Pons (tissue), 1 donor: ENCODE measurements around the gene C14orf180.

Experiments
- DNase-seq: peaks from one replicate; pipeline ENCODE4 v3.0.0-alpha.2; 2016; ENCODE audit warnings: low spot score

Gene C14orf180

DNA sequence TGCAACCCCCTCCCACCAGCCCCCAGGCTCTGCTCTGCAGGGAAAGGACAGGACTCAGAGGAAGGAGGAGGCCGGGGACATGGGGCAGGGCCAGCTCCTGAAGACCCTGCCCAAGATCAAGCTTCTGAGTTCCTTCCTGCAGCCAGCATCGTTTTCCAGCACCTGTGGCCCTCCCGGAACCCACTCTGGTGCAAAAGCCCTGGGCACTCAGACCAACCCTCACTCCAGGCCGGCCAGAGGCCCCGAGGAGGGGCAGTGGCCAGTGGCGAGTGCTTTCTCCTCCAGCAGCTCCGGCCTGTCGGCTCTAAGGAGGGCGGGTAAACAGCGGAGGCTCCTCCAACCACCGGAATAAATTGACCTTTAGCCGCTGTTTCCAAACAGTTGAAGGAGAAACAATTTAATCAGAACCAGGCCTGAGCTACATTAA, 14.2 kb downstream of the C14orf180 start:
- no peak for DNase-seq

DNA sequence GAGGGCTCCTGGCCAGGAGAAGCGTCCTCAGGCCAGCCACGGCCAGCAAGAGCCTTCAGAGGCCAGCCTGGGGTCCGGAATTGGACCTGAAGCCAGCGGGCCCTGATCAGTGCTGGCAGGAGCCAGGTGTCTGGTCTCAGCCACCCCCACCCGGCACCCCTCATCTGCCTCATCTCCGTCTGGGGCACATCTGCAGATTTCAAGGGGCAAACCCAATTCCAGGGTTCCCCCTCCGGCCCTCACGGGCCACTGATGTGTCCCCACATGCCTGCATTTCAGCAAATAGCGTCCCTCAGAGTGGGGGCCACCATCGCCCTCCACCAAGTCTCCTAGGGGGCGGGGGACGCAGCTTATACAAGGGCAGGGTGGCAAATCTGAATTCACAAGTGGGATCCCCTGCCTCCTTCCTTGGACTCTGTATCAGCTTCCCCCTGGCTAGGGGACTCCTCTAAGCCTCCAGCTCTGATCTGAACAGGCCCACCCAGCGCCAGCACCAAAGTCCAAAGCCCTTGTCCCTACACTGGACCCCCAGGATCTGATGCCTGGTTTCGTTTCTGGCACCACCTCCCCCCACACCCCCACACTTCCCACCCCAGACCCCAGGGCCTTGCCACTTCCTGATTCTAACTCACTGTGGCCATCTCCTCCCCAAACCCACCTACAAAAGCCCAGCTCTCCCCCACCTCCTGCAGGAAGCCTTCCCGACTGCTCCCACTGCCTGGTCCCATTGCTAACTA, 14.9 kb downstream of the C14orf180 start:
- DNase-seq: no peak

DNA sequence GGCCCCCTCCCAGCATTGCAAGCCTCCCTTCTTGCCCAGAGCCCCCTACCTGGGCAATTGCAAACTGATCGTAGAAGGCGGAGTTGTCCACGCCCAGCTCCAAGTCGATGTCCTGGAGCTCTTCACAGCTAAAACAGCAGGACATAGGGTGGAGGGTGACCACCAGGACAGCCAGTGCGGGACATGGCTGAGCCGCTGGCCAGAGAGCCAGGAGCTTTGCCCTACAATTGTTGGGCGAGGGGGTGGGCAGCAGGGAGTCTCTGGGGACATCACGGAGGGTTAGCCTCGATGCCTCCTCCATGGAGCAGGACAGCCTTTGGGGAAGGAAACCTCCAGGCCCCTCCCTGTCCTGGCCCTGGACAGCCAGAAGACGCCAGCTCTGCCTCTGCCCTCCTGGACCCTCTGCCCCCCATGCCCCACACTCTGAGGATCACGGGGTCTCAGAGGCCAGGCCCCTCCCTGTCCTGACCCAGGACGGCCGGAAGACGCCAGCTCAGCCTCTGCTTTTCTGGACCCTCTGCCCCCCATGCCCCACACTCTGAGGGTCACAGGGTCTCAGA, 15.6 kb downstream of the C14orf180 start:
- no peak for DNase-seq

DNA sequence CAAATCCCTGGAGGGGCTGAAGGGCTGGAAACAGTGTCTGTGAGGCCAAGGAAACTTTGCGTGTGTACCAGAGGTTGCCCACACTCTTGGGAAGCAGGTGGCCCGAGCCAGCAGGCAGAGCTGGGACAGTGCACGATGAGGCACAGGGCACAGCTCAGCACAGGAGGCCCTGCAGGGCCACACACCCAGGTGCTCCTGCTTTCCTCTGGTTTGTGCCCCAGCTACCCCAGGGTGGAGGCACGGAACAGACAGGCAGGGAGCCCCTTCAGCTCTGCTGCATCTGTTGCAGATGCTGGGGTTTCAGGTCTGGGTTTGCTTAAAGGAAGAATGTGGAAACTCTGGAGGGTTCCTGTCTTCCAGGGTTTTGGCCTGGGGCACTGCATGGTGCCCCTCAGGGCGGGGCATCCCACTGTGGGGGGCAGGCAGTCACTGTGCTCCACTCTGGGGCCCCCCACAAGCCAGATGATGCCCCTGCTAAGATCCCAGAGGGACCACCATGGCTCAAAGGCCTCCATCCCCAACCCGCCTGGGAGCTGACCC, 16.4 kb downstream of the C14orf180 start:
- DNase-seq: no peak

DNA sequence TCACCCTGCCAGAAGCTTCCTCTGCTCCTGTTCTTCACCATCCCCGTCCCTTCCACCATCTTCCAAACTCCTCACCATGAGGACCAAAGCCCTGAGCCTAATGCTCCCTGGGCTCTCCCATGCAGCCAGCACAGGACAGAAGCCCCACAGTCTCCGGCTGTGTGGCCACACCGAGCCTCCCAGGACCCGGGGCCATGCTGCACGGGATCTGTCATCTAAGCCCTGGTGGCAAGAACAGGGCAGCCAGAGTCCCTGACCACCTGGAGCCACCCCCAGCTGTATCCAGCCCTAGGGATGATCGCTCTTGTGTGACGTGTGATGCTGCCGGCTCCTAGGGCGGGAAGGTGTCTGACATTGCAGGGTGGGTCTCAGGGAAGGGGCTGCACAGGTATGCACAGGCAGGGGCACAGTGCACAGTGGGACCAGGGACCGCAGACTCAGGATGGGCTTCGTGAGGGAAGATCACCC, 16.9 kb downstream of the C14orf180 start:
- DNase-seq: no peak

DNA sequence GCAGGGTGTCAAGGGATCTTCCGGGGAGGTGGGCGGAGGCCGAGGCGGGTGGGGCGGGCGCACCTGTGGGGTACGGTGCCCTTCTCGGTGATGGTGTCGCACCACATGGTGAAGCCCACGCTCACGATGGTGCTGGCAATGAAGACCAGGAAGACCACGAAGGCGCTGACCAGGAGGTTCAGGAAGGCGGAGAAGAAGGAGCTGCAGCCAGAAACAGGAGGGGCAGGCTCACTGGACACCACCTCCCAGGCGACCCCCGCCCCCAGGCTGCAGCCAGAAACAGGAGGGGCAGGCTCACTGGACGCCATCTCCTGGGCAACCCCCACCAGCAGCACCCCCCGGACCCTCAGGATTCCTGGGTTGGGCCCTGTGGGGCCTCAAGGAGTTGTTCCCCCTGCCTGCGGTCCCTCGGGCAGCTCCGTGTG, 17.4 kb downstream of the C14orf180 start:
- DNase-seq: no peak

DNA sequence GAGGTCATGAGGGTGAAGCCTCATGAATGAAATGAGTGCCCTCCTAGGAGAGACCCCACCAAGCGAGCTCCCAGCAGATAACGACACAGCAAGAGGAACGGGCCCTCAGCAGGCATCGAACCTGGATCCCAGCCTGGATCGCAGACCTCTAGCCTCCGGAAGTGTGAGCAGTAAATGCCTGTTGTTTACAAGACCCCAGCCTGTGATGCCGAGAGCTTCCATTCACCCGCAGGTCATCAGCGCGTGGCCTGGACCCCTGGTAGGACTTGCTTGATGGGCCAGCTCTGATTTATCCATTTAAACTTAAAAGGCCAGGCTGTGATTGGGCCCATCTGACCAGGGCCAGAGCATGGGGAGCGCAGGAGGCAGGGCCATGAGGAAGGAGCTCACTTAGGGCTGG, 18.0 kb downstream of the C14orf180 start:
- no peak for DNase-seq

DNA sequence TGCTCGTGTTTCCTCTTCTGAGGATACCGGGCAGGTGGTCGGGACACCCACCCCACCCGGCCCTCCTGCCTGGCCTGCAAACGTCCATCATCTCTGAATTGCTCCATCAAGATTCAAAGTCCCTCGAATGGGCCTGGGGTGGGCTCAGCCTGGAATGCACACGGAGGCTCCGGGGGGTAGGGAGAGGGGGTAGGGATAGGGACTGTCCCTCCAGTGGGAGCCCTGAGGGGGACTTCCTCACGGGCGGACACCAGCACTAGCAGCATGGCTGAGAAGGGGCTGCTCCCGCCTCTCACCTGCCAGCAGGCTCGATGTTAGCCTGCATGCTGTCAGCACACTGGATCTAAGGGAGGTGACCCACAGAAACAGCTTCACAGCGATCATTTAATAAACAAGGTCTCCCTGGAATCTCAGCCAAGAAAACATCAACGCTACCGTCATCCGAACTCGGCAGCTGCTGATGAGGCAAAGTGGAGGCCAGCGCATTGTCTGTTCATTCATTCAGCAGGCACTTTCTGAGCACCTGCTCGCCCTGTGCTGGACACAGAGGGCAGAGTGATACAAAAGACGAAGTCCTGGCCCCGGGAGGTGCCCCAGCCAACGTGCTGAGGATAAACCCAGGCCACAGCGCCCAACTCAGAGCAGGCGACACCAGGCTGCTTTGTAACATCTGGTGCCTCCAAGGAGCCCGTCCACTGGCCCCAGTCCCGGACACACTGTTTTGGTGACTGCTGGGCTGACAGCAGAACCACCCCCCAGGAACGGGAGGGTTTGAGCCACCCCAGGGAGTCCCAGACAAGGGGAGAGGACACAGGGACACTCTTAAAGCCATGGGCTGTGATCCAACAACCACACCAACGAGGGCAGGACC, 18.7 kb downstream of the C14orf180 start:
- peak; percentile 8 for DNase-seq

DNA sequence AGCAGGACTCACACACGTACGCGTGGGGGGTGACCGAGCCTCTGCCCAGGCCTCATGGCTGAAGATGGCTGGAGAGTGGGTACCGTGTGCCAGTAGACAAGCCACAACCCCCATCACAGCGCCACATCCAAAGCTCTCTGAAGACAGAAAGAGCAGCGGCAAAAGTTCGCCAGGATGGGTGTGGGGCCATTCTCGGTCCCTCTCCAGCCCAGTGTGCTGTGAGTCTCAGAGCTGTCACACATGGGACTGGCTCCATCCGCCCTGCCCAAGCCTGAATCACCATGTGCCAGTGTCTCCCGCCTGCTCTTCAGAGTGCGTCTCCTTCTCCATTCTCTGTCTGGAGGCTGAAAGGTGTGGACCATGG, 19.3 kb downstream of the C14orf180 start:
- DNase-seq: no peak

DNA sequence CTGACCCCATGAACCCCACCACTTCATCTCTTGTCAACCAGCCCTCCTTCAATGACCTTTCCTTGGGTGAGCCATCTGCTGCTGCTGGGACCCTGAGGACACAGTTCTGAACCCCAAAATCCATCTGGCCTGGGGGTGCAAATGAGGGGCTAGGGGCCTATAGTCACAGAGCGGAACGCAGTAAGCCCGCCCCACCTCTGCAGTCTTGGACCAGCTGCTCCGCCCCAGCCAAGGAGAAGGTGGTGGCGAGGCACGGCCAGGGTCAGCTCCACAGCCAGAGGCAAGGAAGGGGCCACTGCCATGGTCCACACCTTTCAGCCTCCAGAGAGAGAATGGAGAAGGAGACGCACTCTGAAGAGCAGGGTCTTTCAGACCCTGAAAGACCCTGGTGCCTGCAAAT, 19.9 kb downstream of the C14orf180 start:
- DNase-seq: no peak

DNA sequence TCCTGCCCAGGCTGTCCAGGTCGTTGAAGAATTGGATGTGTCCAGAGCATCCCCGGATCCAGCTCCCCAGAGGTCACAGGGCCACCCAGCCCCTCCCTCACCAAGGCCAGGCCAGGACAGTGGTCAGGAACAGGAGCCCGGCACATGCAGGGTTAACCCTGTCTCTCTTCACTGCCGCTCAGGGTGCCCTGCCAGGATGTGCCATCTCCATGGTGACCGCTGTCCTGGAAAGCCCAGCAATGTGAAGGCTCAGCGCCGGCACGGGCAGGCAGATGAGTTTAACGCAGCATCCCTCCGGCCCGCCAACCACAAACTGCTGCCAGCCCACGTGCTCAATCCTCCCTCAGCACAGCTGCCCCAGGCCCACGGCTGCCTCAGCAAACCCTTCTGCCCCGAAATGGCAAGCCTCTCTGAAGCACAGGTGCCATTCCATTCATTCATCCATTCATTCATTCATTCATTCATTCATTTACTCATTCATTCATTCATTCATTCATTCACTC, 20.6 kb downstream of the C14orf180 start:
- peak; percentile 25 for DNase-seq

DNA sequence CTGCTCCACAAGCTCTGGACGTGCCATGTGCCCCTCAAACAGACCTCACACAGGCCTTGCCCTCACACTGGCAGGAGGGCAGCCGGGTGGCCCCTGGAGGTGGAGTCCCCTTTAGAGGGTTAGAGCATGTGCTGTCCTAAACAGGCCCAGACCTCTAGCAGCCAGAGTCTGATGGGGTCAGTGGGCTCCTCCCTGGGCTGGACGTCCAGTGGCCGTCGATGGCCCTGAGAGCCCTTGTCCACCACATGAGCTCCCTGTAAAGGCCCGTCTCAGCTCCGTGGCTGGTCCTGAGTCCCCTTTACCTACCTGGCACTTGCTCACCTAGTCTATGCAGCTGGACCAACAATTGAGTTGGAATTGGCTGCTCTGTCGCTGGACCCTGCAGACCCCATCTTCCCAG, 21.2 kb downstream of the C14orf180 start:
- no peak for DNase-seq

DNA sequence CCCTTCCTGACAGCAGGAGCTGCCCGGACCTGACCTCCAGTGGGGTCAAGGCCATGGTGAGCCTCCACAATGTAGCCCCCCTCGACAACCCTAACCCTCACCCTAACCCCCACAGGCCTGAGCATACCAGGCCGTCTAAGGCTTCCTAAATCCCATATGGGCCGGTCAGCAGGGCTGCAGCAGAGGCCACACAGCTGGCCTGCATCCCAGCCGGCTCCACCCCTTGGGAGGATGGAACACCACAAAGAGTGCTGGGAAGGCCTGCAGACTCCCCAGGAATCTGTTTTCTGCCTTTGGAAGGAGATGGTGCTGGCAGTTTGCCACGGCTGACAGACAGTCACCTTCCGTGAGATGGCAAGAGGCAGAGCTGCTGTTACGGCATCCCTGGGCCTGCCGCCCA, 22.2 kb downstream of the C14orf180 start:
- DNase-seq: peak; percentile 5

DNA sequence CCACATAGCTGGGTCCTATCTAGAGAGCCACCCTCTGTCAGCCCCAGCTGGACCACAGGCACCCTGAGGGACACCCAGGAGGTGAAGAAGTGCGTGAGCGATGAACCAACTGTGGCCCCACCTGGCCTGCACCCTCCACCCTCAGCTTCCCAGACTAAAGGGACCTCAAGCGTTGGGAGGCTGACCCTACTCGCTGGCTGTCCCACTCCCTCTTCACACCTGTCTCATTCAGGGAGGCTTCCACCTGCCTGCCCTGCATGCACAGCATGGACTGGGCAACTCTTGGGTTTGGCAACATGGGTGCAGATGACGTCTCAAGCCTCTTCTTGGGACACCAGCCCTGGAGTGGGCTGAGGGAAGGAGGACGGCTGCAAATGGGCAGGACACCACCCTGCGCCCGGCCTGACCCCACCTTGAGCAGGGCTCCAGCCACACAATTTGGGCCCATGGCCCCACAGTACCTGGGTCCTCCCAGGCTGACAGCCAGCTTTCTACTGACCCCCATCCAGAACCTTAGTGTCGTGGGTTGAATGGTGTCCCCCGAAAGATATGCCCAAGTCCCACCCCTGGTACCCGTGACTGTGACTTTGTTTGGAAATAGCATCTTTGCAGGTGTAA, 22.9 kb downstream of the C14orf180 start:
- no peak for DNase-seq

DNA sequence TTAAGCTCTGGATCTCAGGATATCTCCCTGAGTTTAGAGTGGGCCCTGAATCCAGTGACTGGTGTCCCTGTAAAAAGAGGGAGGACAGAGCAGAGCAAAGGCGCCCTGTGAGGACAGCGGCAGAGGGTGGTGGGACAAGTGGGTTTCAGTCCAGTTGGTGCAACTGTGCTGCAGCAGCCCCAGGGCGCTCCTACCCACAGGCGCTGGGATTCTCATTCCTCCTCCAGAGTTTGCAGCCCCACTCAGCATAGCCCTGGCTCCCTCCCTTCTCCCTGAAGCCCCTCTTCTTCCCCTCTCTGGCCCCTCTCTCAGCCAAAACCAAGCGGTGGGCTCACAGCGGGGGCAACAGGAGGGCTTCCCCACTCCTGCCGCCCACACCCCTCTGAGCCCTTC, 23.4 kb downstream of the C14orf180 start:
- DNase-seq: no peak

DNA sequence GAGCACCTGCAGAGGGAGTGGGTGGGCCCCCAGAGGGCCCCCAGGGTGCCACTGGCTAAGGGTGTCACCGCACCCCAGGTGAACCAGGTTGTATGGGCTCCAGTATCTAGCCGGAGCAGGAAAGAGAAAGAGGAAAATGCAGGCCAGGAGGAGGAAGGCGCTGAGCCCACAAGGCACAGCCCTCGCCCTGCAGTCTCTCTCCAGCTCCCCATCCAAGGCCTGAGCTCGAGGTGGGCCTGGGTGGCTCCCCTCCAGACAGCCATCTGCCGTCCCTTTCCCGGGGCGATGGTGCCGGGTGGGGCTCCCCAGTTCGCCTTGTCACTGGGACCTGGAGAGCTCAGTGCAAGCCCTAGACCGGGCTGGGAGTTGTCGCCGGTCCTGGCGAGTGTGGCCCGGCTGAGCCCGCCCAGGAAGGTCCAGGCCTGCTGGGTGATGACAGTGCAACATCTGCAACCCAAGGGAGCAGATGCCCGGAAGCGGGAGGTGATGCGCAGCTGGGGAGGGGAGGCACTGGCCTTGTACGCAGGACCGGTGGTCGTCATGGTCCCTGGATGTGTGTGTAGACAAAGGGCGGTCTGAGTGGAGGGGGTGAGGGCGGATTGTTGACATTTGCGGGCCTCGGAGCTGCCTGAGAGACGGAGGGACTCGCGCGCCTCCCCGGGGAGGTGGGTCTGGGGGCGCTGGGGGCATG, 24.3 kb downstream of the C14orf180 start:
- DNase-seq: no peak

DNA sequence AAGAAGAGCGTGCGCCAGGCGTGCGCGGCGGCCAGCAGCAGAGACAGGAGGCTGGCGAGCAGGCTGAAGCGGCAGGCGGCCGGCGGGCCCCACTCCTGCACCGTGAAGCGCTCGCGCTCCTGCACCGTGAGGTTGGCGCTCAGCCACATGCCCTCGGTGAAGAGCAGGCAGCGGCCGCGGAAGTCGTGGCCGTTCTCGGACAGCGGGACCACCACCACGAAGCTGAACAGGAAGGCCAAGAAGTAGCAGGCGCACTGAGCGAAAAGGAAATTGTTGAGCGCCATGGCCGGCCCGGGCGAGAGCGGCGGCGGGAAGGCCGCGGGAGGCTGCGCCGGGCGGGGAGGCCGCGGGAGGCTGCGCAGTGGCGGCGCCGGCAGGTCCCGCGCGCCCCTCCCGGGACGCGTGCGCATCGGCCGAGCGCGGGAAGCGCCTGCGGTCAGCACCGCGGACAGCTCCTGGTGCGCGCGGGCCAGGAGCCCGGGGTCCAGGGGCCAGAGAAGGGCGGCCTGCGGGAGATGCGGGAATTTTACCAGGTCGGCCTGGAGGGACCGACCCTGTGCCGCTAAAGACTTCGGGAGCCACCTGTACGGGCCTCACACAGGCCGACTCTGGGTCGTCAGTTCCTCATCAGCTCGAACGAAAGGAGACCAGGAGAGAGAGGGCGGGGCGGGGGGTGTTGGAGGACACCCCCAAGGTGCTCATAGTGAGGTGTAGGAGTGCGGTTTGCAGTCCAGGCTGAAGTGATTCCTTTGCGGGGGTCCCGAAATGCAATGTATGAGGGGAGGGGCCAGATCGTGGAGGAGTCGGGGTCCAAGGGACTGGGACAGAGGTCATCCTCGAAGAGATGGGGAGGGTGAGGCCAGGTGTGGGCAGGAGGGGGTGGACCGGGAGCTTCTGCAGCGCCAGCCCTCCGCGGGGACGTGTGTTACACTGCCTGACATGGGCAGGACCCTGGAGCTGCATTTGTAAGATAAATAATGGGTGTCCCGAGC, 25.2 kb downstream of the C14orf180 start, which contains the start of gene TMEM179:
Gene TMEM179, minus strand, starts transcription at position 315 of the 992 bp plus-strand sequence. Its CDS starts 31 bp downstream, at position 284.
- no peak for DNase-seq

DNA sequence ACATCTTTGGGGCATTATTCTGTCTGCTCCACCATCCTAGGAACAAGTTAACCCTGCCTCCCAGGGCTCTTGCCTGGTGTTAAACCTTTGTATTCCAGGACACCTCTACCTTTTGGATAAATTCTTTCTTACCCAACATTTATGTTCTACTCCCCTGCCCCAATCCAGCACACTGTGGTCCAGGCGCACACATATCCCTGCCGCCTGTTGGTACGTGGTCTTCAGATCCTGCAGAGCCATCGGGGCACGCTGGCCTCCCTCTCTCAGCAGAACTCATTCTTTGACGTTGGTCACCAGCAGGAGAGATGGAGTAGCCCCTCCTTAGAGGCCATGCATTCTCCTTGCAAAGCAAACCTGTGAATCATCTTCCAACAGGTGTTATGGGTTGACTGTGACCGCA, 30.1 kb downstream of the C14orf180 start:
- no peak for DNase-seq

DNA sequence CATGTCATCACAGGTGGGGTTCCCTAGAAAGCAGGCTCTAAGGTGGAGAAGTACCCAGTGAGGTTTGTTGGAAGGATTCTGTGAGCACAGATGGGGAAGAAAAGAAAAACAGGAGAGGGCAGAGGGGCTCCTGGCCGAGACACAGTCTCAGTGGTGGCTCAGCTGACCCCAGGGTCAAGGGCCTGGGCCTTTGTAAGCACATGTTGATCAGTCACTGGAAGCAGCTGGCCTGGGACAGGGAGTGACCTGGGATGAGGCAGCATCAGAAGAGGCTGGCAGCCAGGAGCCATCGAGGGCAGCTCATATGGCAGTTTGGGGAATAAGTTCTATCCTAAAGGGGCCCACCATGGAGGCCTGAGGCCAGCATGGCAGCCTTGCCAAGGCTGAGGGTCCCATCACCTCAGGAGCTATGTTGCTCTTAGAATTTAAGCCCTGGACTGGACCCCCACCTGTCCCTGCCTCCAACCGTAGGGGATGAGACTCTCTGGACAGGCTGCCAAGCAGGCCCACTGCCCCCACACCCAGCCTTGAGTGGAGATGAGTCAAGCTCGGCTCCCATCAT, 31.3 kb downstream of the C14orf180 start:
- DNase-seq: no peak

DNA sequence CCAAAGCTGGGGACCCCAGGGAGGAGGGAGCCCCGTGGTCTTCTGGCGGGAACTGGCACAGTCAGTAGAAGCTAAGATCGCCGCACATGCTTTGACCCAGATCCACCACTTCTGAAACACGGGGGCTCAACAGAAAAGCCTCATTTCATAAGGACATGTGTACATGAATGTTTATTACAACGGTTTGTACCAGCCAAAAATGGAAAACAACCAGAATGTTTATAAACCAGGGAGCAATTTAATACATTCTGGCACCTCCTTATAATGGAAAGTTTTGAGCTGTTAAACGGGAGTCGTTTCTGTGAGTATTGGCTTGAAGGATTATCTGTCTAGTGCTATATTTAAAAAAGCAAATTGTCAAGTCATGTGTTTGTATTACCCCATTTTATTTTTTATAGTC, 32.3 kb downstream of the C14orf180 start:
- DNase-seq: no peak
